Adipose tissue (tissue), 3 donors: ENCODE results near the gene ADSS1. TPM values are rescaled to one million over a fixed set of nuclear protein-coding genes. Genes with fewer than 3 reads are reported as not detected.

Source experiments
- H3K27ac ChIP-seq: one replicate; pipeline ENCODE4 v1.5.1; 2013; ENCODE audit warnings: low read depth, low read length
- WGBS, 3 donors: extraction: QIAGEN DNeasy Blood & Tissue Kit; methylation state at CpG; one replicate each; pipeline ENCODE4 v1.1.7; 2013; 5-methylcytosine and 5-hydroxymethylcytosine counted together
- polyA plus RNA-seq, 3 donors: library from polyadenylated mRNA; stranded (reverse); fragments of 200-250 nt; gene quantifications; one replicate each; pipeline ENCODE4 v1.2.3, GENCODE V29; 2013
- donor health status: healthy with polysubstance abuse.
- donor health status: Bipolar disorder and iron deficiency.
- donor health status: healthy.

ADSS1 gene
- polyA plus RNA-seq, 3 donors = 4.3 to 13.6 (median 12.6) TPM

GRCh38 chr14:104752735-104753527, 28.9 kb downstream of the ADSS1 start, which contains the start of gene SIVA1:
Gene SIVA1, plus strand, starts transcription at chr14:104753147. Its CDS starts 55 bp downstream, at chr14:104753202.
- 0% methylated on average over 75 to 95 of the region's 95 CpGs for WGBS, 3 donors
- H3K27ac ChIP-seq = peak within 1 kb of the TSS; percentile 22

GRCh38 chr14:104753528-104754212, 29.6 kb downstream of the ADSS1 start:
- 1% methylated on average over 29 to 30 of the region's 30 CpGs for whole genome bisulfite sequencing, 3 donors

GRCh38 chr14:104754213-104754851, 30.3 kb downstream of the ADSS1 start:
- no peak overlapping the region for H3K27ac ChIP-seq
- whole genome bisulfite sequencing, 3 donors = 30 to 64% (median 59%) methylated on average over 13 of the region's 13 CpGs

More at GRCh38 chr14:104753528-104754212, 29.6 kb downstream of the ADSS1 start:
- no peak overlapping the region for H3K27ac ChIP-seq

- no peak overlapping the region for H3K27ac ChIP-seq
- WGBS, 3 donors = 38 to 86% (median 79%) methylated on average over 11 of the region's 11 CpGs
These were observed 31.6 kb downstream of the ADSS1 start for GRCh38 chr14:104755621-104756020.

- no peak overlapping the region for H3K27ac ChIP-seq
- WGBS, 3 donors = 72 to 87% (median 81%) methylated on average over 27 of the region's 27 CpGs
These were observed 32.6 kb downstream of the ADSS1 start for GRCh38 chr14:104756477-104757237.

GRCh38 chr14:104757238-104757585, 33.2 kb downstream of the ADSS1 start:
- no peak overlapping the region for H3K27ac ChIP-seq
- WGBS, 3 donors = 70 to 91% (median 89%) methylated on average over 10 of the region's 10 CpGs

GRCh38 chr14:104757681-104758392, 33.8 kb downstream of the ADSS1 start:
- H3K27ac ChIP-seq = no peak overlapping the region
- WGBS, 3 donors = 81 to 92% (median 86%) methylated on average over 19 of the region's 19 CpGs

GRCh38 chr14:104758981-104759969, 35.2 kb downstream of the ADSS1 start:
- no peak overlapping the region for H3K27ac ChIP-seq
- 81 to 92% (median 90%) methylated on average over 30 of the region's 30 CpGs for WGBS, 3 donors

GRCh38 chr14:104765517-104765916, 41.5 kb downstream of the ADSS1 start:
- 84 to 95% (median 92%) methylated on average over 3 of the region's 3 CpGs for WGBS, 3 donors
- no peak overlapping the region for H3K27ac ChIP-seq

- H3K27ac ChIP-seq = no peak overlapping the region
- WGBS, 3 donors = 94 to 96% (median 95%) methylated on average over 4 of the region's 4 CpGs
These were observed 42.3 kb downstream of the ADSS1 start for GRCh38 chr14:104766256-104766862.

- H3K27ac ChIP-seq = no peak overlapping the region
- WGBS, 3 donors = 69 to 83% (median 76%) methylated on average over 15 of the region's 15 CpGs
These were observed 43.0 kb downstream of the ADSS1 start for GRCh38 chr14:104766863-104767633.

GRCh38 chr14:104767634-104767918, 43.5 kb downstream of the ADSS1 start:
- WGBS, 3 donors = 76 to 81% (median 81%) methylated on average over 5 of the region's 5 CpGs
- H3K27ac ChIP-seq = no peak overlapping the region

- WGBS, 3 donors = 12 to 15% (median 14%) methylated on average over 25 of the region's 25 CpGs
- no peak overlapping the region for H3K27ac ChIP-seq
These were observed 44.7 kb downstream of the ADSS1 start for GRCh38 chr14:104768437-104769323.

- H3K27ac ChIP-seq = no peak overlapping the region
- WGBS, 3 donors = 80 to 85% (median 81%) methylated on average over 18 of the region's 18 CpGs
These were observed 45.5 kb downstream of the ADSS1 start for GRCh38 chr14:104769324-104770071.
